Measurements from ENCODE around the gene CD99. TPM values are rescaled to one million over a fixed set of nuclear protein-coding genes. Genes with fewer than 3 reads are reported as not detected.
A peak's percentile ranks its signal among the peaks of the same experiment; 100 is the strongest.

CD99 gene
- total RNA-seq, 1 experiment from 2014 or later: 407 TPM

DNA sequence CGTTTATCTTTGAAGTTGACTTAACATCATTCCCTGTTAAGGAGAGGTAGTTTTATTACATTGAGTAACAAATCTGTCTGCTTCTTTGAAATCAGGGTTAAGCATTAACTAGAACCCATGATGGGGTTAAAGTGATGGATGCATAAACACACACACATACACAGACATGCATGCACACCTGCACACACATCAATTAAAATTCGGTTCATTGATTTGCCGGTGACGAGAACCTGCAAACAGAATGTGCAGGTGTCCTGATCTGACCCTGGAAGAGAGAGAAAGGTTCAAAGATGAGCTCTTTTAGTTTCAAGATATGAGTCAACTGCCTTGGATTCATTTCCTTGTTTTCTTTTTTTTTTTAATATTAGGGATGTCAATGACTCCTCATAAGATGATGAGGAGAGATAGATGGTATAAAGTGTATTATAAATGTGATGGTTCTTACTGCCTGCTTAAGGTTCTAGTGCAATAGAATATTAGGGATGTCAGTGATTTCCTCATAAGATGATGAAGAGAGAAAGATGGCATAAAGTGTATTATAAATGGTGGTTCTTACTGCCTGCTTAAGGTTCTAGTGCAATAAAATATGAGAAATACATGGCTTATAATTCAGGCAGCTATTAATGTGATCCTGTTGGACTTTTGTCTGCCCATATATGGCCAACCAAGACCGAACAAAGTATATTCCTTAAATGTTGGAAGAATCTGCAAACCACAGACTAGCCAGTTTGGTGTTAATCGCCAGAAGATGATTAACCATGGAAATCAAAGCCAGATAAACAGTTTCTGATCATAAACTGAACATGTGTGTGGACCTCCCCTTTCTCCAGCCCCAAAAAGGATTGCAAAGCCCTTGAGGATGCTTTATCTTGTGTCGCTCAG is 14.1 kb upstream of the CD99 start:
- CTCF ChIA-PET: no interaction called here
- Mint-ChIP-seq H3K4me1 (ENCODE audit: low read depth, unreplicated experiment) (peaks cover 17% of the 10 kb centered on the region), H3K27ac (ENCODE audit: unreplicated experiment) (peak overlapping the region; percentile 3), H3K27me3 (ENCODE audit: insufficient read depth, unreplicated experiment) (no peaks in the 10 kb centered on the region), H3K4me3 (ENCODE audit: unreplicated experiment) (no peak overlapping the region), H3K9me3 (ENCODE audit: unreplicated experiment) (peaks cover 8% of the 10 kb centered on the region), H3K36me3 (ENCODE audit: insufficient read depth, unreplicated experiment) (peaks cover 6% of the 10 kb centered on the region)
- TF ChIP-seq, protein P1, sequence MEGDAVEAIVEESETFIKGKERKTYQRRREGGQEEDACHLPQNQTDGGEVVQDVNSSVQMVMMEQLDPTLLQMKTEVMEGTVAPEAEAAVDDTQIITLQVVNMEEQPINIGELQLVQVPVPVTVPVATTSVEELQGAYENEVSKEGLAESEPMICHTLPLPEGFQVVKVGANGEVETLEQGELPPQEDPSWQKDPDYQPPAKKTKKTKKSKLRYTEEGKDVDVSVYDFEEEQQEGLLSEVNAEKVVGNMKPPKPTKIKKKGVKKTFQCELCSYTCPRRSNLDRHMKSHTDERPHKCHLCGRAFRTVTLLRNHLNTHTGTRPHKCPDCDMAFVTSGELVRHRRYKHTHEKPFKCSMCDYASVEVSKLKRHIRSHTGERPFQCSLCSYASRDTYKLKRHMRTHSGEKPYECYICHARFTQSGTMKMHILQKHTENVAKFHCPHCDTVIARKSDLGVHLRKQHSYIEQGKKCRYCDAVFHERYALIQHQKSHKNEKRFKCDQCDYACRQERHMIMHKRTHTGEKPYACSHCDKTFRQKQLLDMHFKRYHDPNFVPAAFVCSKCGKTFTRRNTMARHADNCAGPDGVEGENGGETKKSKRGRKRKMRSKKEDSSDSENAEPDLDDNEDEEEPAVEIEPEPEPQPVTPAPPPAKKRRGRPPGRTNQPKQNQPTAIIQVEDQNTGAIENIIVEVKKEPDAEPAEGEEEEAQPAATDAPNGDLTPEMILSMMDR (IDR thresholded peaks at IDR 0.05; ENCODE audit: insufficient read depth in 1 of 2, low read depth in 1 of 2, low read length in 1 of 2, severe bottlenecking in 1 of 2, unreplicated experiment in 1 of 2): no peak
- Histone ChIP-seq H3K27me3 (replicated peaks; ENCODE audit: control insufficient read depth, insufficient read depth, low read length) (no peaks in the 10 kb centered on the region), H3K9me3 (no peaks in the 10 kb centered on the region), H3K36me3 (ENCODE audit: control insufficient read depth, insufficient read depth, low read length) (no peaks in the 10 kb centered on the region), H3K4me1 (peaks cover 25% of the 10 kb centered on the region), H3K4me3 (ENCODE audit: low read depth, low read length) (no peak overlapping the region)
- intact Hi-C loops (cut with micrococcal nuclease; ENCODE audit: unreplicated experiment): loop anchor here (1.0 kb wide), 2 partner anchors 12 to 14 kb away; partner anchors contain the start of gene CD99
- no TSS peak for BruUV-seq (replicated peaks)
- DNase-seq: peak in 1 of 2 experiments; percentile 76
- POLR2A ChIA-PET: no interaction called here

DNA sequence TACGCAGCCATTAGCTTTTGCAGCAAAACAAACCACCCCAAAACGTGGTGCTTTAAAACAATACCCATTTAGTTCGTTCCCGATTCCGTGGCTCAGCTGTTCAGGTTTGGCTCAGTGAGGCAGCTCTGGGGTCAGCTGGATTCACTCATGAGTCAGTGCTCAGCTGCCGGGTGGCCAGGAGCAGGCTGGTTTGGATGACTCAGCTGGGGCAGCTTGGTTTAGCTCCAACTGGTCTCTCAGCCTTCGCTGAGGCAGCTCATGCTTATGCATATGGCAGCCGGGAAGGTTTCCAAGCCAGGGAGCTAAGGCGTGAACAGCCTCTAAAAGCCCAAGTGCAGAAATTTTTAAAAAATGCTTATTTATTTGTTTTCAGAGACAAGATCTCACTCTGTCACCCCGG is 13.3 kb upstream of the CD99 start:
- no TSS peak for BruUV-seq (replicated peaks)
- TF ChIP-seq, protein P1 (IDR thresholded peaks at IDR 0.05; ENCODE audit: insufficient read depth in 1 of 2, low read depth in 1 of 2, low read length in 1 of 2, severe bottlenecking in 1 of 2, unreplicated experiment in 1 of 2): no peak
- POLR2A ChIA-PET: no interaction called here
- no peaks in the 10 kb centered on the region for H3K27me3 Mint-ChIP-seq (ENCODE audit: insufficient read depth, unreplicated experiment)
- intact Hi-C loops (cut with micrococcal nuclease; ENCODE audit: unreplicated experiment): loop anchor here (1.0 kb wide), 1 partner anchor 12 kb away; no protein-coding TSS in a partner anchor
- Histone ChIP-seq H3K4me1 (peaks cover 25% of the 10 kb centered on the region), H3K36me3 (ENCODE audit: control insufficient read depth, insufficient read depth, low read length) (no peaks in the 10 kb centered on the region), H3K9me3 (no peaks in the 10 kb centered on the region), H3K27me3 (replicated peaks; ENCODE audit: control insufficient read depth, insufficient read depth, low read length) (no peaks in the 10 kb centered on the region), H3K4me3 (ENCODE audit: low read depth, low read length) (no peak overlapping the region)
- H3K9me3 Mint-ChIP-seq (ENCODE audit: unreplicated experiment): peaks cover 8% of the 10 kb centered on the region
- H3K4me3 Mint-ChIP-seq (ENCODE audit: unreplicated experiment): no peak overlapping the region
- peak overlapping the region; percentile 3 for H3K27ac Mint-ChIP-seq (ENCODE audit: unreplicated experiment)
- DNase-seq: peak in 1 of 2 experiments; percentile 49
- H3K36me3 Mint-ChIP-seq (ENCODE audit: insufficient read depth, unreplicated experiment): peaks cover 6% of the 10 kb centered on the region
- CTCF ChIA-PET: no interaction called here
- H3K4me1 Mint-ChIP-seq (ENCODE audit: low read depth, unreplicated experiment): peaks cover 17% of the 10 kb centered on the region

DNA sequence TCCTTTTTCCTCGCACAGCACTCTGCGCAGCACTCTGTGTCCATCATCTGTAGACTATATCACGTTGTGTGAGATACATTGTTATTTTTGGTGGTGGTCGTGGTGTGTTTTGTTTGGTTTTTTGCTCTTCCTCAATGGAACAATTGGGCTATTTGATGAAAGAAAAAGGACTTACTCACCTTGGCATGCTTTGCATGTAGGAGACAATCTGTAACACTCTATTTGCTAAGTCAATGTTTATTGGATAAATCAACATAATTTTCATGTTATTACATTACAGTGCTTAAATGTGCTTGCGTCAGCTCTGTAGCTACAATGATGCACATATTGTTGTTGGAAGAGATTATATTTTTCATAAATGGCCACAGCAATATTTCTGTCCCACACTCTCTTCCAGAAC is 12.5 kb upstream of the CD99 start:
- POLR2A ChIA-PET: no interaction called here
- H3K4me3 ChIP-seq (ENCODE audit: low read depth, low read length): no peak overlapping the region
- no TSS peak for BruUV-seq (replicated peaks)
- no peak for DNase-seq
- no peaks in the 10 kb centered on the region for H3K36me3 ChIP-seq (ENCODE audit: control insufficient read depth, insufficient read depth, low read length)
- Mint-ChIP-seq H3K9me3 (ENCODE audit: unreplicated experiment) (peaks cover 8% of the 10 kb centered on the region), H3K4me3 (ENCODE audit: unreplicated experiment) (no peak overlapping the region), H3K27ac (ENCODE audit: unreplicated experiment) (no peak overlapping the region), H3K27me3 (ENCODE audit: insufficient read depth, unreplicated experiment) (no peaks in the 10 kb centered on the region), H3K4me1 (ENCODE audit: low read depth, unreplicated experiment) (peaks cover 17% of the 10 kb centered on the region), H3K36me3 (ENCODE audit: insufficient read depth, unreplicated experiment) (peaks cover 6% of the 10 kb centered on the region)
- CTCF ChIA-PET: no interaction called here
- TF ChIP-seq, protein P1 (IDR thresholded peaks at IDR 0.05; ENCODE audit: insufficient read depth in 1 of 2, low read depth in 1 of 2, low read length in 1 of 2, severe bottlenecking in 1 of 2, unreplicated experiment in 1 of 2): no peak
- no peaks in the 10 kb centered on the region for H3K9me3 ChIP-seq
- intact Hi-C loops (cut with micrococcal nuclease; ENCODE audit: unreplicated experiment): no loop called here
- no peaks in the 10 kb centered on the region for H3K27me3 ChIP-seq (replicated peaks; ENCODE audit: control insufficient read depth, insufficient read depth, low read length)
- peaks cover 25% of the 10 kb centered on the region for H3K4me1 ChIP-seq
